Body of pancreas (tissue), 4 donors: ENCODE data around the gene IL22RA1. TPM values are rescaled to one million over a fixed set of nuclear protein-coding genes. Genes with fewer than 3 reads are reported as not detected.

ENCODE experiments used
- ATAC-seq: fragments of 150-250 bp; one replicate; pipeline ENCODE4 v1.9.1; 2016
- DNase-seq, 4 donors: peaks; one replicate each; pipeline ENCODE4 v3.0.0-alpha.2; 2019
- H3K27ac ChIP-seq, 4 donors: fragments of 200-600 bp; sonication (generic); 1 replicate in 3 of 4; 2 replicates in 1 of 4; pipeline versions ENCODE4 v1.5.1 to v1.6.1; 2016 to 2019; ENCODE audit warnings: mild to moderate bottlenecking in 1 of 4, mixed read lengths in 1 of 4, moderate library complexity in 1 of 4
- H3K27me3 ChIP-seq, 2 donors: fragments of 200-600 bp; sonication (generic); one replicate each; pipeline ENCODE4 v1.6.0; 2016; ENCODE audit warnings: mild to moderate bottlenecking in 1 of 2
- H3K36me3 ChIP-seq, 2 donors: fragments of 200-600 bp; sonication (generic); replicated peaks in 1 of 2; 2 replicates each; pipeline ENCODE4 v1.5.1; 2016; ENCODE audit warnings: low read depth in 2 of 2; ENCODE audit not compliant: insufficient read depth in 1 of 2
- H3K4me1 ChIP-seq: fragments of 200-600 bp; sonication (generic); one replicate; pipeline ENCODE4 v1.6.0; 2016
- H3K4me3 ChIP-seq, 2 donors: fragments of 200-600 bp; sonication (generic); 1 replicate in 1 of 2; 2 replicates in 1 of 2; pipeline ENCODE4 v1.5.1; 2016 to 2019
- H3K9me3 ChIP-seq, 3 donors: fragments of 200-600 bp; sonication (generic); 1 replicate in 2 of 3; 2 replicates in 1 of 3; pipeline ENCODE4 v1.5.1; 2016
- CTCF ChIP-seq, 7 experiments: fragments of 450-650 bp in 4 of 7; fragments of 200-600 bp in 3 of 7; sonication (generic) in 3 of 7; IDR thresholded peaks; one replicate each; pipeline ENCODE4 v1.5.1; 2016 to 2019; ENCODE audit warnings: antibody characterized with exemption in 7 of 7
- POLR2A ChIP-seq, 3 donors: fragments of 450-650 bp; IDR thresholded peaks; one replicate each; pipeline ENCODE4 v1.6.1; 2016; ENCODE audit warnings: antibody characterized with exemption in 3 of 3, mild to moderate bottlenecking in 2 of 3
- WGBS, 2 donors: methylation state at CpG; one replicate each; pipeline ENCODE4 v1.1.5; 2017; 5-methylcytosine and 5-hydroxymethylcytosine counted together
- intact Hi-C: fragments of 100-400 bp; cut with DNase I; formaldehyde crosslinking; loops from one replicate; pipeline ENCODE4 v1.15.1; 2023
- total RNA-seq, 2 donors: library from RNA; depleted of rRNA; stranded (reverse); fragments of >200 nt; gene quantifications; one replicate each; pipeline ENCODE4 v1.1.0, GENCODE V29; 2016

IL22RA1 gene
- total RNA-seq, 2 donors from 2014 or later, result 49.1 to 133 TPM

- Histone ChIP-seq H3K27ac (no peak overlapping the region), H3K4me3 (no peak overlapping the region), H3K36me3 (no peaks in the 10 kb centered on the region), H3K27me3 (no peaks in the 10 kb centered on the region), H3K4me1 (peaks cover 7% of the 10 kb centered on the region), H3K9me3 (no peaks in the 10 kb centered on the region)
- ATAC-seq (no peak), DNase-seq (no peak)
- WGBS, 2 donors, result 72 to 100% methylated on average over 2 to 5 of the region's 5 CpGs
- no peak for TF ChIP-seq POLR2A (IDR thresholded peaks at IDR 0.05)
- no peak for TF ChIP-seq CTCF (IDR thresholded peaks at IDR 0.05)
- intact Hi-C loops, result loop anchor here (5.0 to 10.0 kb wide), 3 partner anchors 38 to 311 kb away; partner anchors contain the start of gene MYOM3
Measured at GRCh38 chr1:24074196-24074595, 68.7 kb downstream of the IL22RA1 start.

GRCh38 chr1:24071941-24072340, 71.0 kb downstream of the IL22RA1 start:
- H3K4me3 ChIP-seq, result no peak overlapping the region
- H3K27me3 ChIP-seq, result no peaks in the 10 kb centered on the region
- DNase-seq (no peak), ATAC-seq (no peak)
- H3K4me1 ChIP-seq, result peaks cover 14% of the 10 kb centered on the region
- H3K9me3 ChIP-seq, result no peaks in the 10 kb centered on the region
- H3K36me3 ChIP-seq, result no peaks in the 10 kb centered on the region
- WGBS, 2 donors, result 76 to 82% methylated on average over 5 to 7 of the region's 7 CpGs
- TF ChIP-seq CTCF (IDR thresholded peaks at IDR 0.05) (no peak), POLR2A (IDR thresholded peaks at IDR 0.05) (no peak)
- intact Hi-C loops, result loop anchor here (5.0 to 10.0 kb wide), 3 partner anchors 40 to 313 kb away; partner anchors contain the start of gene MYOM3
- no peak overlapping the region for H3K27ac ChIP-seq

- H3K27me3 ChIP-seq, result no peaks in the 10 kb centered on the region
- WGBS, 2 donors, result 21 to 29% methylated on average over 14 to 15 of the region's 15 CpGs
- no peak overlapping the region for H3K27ac ChIP-seq
- TF ChIP-seq CTCF (IDR thresholded peaks at IDR 0.05), result peak; percentile 76 to 97 (median 93)
- TF ChIP-seq POLR2A (IDR thresholded peaks at IDR 0.05), result no peak
- intact Hi-C loops, result loop anchor here (5.0 to 10.0 kb wide), 3 partner anchors 41 to 314 kb away; partner anchors contain the start of gene MYOM3
- H3K4me3 ChIP-seq, result no peak overlapping the region
- H3K36me3 ChIP-seq, result no peaks in the 10 kb centered on the region
- ATAC-seq (peak; percentile 85), DNase-seq (peak; percentile 84 to 87 (median 84))
- no peaks in the 10 kb centered on the region for H3K9me3 ChIP-seq
- peaks cover 18% of the 10 kb centered on the region for H3K4me1 ChIP-seq
Measured at GRCh38 chr1:24070821-24071393, 72.0 kb downstream of the IL22RA1 start.

- no peak overlapping the region for H3K4me3 ChIP-seq
- peaks cover 18% of the 10 kb centered on the region for H3K4me1 ChIP-seq
- H3K9me3 ChIP-seq, result no peaks in the 10 kb centered on the region
- TF ChIP-seq POLR2A (IDR thresholded peaks at IDR 0.05), result no peak
- no peak for TF ChIP-seq CTCF (IDR thresholded peaks at IDR 0.05)
- no peaks in the 10 kb centered on the region for H3K36me3 ChIP-seq
- H3K27ac ChIP-seq, result no peak overlapping the region
- ATAC-seq (no peak), DNase-seq (no peak)
- WGBS, 2 donors, result 55 to 67% methylated on average over 7 of the region's 7 CpGs
- intact Hi-C loops, result loop anchor here (5.0 to 10.0 kb wide), 3 partner anchors 42 to 315 kb away; partner anchors contain the start of gene MYOM3
- H3K27me3 ChIP-seq, result no peaks in the 10 kb centered on the region
Measured at GRCh38 chr1:24069817-24070216, 73.1 kb downstream of the IL22RA1 start.

Other genes with a start within 250 kb of the IL22RA1 start
- not detected for gene CNR2, start 229.8 kb downstream of the IL22RA1 start, total RNA-seq
- 10 to 100 TPM; 54.4 to 64.6 TPM for gene PNRC2, start 183.3 kb downstream of the IL22RA1 start, total RNA-seq
- gene SRSF10, start 162.8 kb downstream of the IL22RA1 start, total RNA-seq, result 10 to 100 TPM; 61.5 to 89.7 TPM
- 1 to 10 TPM; 2.3 to 4.3 TPM for gene MYOM3, start 31.0 kb downstream of the IL22RA1 start, total RNA-seq
- 1 to 10 TPM; 4.6 to 5.4 TPM for gene IFNLR1, start 44.1 kb upstream of the IL22RA1 start, total RNA-seq
- not detected for gene GRHL3, start 176.2 kb upstream of the IL22RA1 start, total RNA-seq